CD4-positive, alpha-beta T cell treated with Interleukin-21 for 1 hour (primary cell): ENCODE results near the gene OFD1.
"Not testable (repeated sequence)": the region's sequence is repeated elsewhere in the genome, so short reads cannot be mapped to it uniquely, and the experiment has no call there.

Experiments used
- DNase-seq: peaks from one replicate; pipeline ENCODE4 v3.0.0-alpha.2; 2020

The OFD1 gene

GRCh38 chrX:13703589-13703988, 31.0 kb upstream of the OFD1 start:
- DNase-seq = no peak

DNA sequence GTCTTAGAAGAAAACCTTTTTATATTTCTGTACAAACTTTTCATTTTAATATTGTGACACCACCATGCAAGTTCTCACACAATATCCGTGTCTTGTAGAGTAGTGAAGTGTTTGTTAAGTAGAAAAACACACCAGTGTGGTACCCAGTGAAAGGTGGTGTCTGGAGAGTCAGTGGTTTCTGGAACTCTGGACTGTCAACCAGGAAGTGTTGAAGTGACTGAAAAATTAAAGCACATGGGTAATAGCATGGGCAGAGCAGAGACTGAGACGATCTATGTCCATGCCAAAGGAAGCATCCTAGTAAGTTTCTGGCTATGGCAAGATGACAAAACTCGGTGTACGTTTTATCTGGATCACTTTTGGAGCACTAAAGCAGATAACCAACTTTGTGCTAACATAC, 23.4 kb upstream of the OFD1 start:
- DNase-seq = no peak

GRCh38 chrX:13716455-13716854, 18.1 kb upstream of the OFD1 start:
- peak; percentile 32 for DNase-seq

DNA sequence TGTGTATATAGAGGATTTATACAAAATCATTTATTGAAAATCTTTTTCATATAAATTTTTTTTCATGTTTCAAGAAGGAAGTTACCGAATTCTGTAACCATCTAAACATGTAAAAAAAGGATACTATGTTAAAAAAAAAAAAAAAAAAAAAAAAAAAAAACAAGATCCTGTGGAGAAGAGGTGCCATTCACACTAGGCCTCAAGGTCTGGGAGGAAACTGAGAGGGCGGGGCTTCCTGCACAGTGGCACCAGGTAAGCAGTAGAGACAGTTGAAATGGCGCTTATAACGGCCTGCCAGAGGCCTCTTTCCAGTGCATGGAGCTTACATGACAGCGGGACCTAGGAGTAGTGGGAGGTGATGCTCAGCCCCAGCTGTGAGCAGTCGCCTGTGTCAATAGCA, 17.6 kb upstream of the OFD1 start:
- peak; percentile 70 for DNase-seq

- DNase-seq = no peak
Observed at GRCh38 chrX:13717700-13718472, 16.7 kb upstream of the OFD1 start.

- peak; percentile 48 for DNase-seq
Observed at GRCh38 chrX:13719192-13719856, 15.2 kb upstream of the OFD1 start.

- no peak for DNase-seq
Observed at GRCh38 chrX:13721371-13721770, 13.2 kb upstream of the OFD1 start.

DNA sequence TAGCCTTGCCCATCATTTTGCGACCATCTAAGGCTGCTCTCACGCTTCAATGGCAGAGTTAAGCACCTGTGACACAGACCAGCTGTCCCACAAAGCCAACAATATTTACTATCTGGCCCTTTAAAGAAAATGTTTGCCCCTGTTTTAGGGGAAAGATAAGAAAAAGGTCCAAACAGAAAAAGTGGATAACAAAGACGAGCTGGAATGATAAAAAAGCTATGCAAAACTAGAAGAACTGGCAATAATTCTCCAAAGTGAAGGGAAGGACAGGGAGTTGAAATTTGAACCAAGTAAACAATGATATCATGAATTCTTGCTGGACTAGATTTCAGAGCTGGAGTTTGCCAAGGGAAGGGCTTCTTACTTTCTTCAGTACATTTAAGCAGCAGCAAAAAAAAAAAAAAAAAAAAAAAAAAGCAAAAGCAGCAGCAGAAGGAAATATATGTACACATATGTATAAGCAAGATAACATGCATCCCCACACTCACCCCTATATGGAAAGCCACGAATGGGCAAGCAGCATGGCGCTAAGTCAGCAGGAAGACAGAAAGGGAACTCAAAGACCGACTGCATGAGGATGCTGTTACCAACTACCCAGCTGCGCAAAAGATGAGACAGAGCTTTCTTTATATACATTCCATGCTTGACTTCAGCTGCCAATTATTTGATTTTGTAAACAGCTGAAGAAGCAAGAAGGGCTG, 12.6 kb upstream of the OFD1 start:
- no peak for DNase-seq

DNA sequence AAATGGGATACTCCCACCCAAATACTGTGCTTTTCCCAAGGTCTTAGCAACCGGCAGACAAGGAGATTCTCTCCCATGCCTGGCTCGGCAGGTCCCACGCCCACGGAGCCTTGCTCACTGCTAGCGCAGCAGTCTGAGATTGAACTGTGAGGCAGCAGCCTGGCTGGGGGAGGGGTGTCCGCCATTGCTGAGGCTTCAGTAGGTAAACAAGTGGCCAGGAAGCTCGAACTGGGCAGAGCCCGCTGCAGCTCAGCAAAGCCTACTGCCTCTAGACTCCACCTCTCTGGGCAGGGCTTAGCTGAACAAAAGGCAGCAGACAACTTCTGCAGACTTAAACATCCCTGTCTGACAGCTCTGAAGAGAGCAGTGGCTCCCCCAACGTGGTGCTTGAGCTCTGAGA, 9.7 kb upstream of the OFD1 start:
- DNase-seq = peak; percentile 73

GRCh38 chrX:13726583-13726982, 8.0 kb upstream of the OFD1 start:
- not testable (repeated sequence) for DNase-seq

DNA sequence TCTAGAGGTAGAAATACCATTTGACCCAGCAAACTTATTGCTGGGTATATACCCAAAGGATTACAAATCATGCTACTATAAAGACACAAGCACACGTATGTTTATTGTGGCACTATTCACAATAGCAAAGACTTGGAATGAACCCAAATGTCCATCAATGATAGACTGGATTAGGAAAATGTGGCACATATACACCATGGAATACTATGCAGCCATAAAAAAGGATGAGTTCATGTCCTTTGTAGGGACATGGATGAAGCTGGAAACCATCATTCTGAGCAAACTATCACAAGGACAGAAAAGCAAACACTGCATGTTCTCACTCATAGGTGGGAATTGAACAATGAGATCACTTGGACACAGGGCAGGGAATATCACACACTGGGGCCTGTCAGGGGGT, 4.0 kb upstream of the OFD1 start:
- DNase-seq = not testable (repeated sequence)

DNA sequence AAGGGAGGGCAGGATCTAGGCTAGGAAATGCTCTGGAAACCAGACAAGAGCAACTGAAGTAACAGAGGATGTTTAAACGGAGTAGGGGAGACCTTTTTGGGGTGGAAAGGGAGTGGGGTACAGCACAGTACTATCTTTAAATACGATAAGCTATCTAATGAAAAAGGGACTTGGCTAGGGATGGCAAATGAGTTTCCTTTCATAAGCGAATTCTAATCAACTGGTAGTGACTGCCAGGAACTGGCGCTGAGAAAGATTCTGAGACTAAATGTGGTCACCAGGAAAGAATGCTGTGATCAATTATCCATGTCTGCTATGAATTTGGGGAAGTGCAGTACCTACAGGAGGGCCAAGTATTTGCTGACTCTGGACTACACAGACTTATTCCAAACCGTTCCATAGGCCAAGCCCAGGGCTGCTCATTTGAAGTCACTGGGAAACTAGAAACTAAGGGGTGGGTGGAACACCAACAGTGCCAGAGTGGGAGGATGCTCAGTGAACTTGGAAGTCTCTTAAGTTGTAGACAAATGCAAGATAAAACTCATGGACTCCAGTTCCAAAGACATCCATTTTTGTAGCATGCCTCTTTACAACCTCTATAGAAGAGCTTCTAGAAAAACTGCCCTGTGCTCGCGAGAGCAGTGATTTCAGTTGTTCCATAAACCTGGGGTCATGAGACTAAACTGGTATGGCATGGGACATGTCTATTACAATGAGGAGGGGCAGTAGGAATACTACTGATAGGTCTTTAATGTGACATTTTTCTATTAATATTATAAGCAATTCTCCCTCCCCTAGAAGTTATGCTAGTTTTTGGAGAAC, 2.1 kb upstream of the OFD1 start:
- DNase-seq = no peak

DNA sequence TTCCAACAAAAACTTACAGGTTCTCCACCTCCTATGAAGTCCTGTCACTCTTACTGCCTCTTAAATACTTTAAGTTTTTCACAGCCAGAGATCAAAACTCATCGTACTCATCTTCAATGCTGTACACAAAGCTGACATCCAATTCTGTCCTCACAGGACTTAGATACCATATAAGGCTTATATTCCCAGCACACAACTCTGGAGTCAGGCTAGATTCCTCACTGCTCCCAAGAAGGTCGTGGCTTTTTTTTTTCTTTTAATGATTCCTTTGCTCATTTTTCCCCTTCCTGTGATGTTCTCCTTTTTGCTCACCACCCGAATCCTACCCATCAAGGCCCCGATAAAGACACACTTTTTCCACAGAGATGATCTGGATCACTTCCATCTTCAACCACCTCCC, 1.0 kb upstream of the OFD1 start:
- no peak for DNase-seq

DNA sequence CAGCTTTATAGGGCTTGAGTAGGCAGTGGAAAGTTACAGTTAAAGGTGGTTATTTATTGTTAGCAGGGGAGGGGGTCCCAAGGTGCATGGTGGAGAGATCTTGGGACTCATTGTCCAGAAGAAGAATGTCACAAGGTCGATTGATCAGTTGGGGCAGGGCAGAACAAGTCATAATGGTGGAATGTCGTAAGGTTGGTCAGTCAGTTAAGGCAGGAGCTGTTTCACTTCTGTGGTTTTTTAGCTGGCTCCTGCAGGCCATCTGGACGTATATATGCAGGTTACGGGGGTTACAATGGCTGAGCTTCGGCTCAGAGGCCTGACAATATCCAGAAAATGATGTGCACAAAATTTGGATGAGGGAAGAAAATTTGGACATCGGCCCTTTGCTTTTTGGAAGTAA, 7.1 kb downstream of the OFD1 start:
- DNase-seq = no peak

DNA sequence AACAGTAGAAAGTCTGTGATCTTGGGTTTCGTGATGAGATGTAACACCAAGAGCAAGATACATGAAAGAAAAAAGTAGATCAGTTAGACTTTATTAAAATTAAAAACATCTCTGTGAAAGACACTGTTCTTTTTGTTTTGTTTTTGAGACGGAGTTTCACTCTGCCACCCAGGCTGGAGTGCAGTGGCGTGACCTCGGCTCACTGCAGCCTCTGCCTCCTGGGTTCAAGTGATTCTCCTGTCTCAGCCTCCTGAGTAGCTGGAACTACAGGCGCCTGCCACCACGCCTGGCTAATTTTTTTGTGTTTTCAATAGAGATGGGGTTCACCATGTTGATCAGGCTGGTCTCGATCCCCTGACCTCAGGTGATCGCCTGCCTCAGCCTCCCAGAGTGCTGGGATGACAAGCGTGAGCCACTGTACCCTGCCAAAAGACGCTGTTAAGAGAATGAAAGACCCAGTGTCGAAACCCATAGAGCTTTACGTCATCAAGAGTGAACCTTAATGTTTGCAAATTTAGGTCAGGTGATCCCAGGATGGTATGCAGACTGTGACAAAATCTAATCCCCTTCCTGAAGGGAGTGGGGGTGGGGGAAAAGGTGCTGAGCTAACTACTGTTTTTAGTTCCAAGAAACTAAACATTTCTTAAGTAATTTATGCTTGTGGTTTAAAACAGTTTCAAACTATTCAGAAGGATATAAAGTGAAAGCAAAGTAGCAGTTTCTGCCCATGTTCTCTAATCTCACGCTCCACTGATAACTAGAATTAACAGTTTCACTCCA, 8.0 kb downstream of the OFD1 start:
- DNase-seq = peak; percentile 79

- peak; percentile 54 for DNase-seq
Observed at GRCh38 chrX:13747836-13748235, 13.3 kb downstream of the OFD1 start.

DNA sequence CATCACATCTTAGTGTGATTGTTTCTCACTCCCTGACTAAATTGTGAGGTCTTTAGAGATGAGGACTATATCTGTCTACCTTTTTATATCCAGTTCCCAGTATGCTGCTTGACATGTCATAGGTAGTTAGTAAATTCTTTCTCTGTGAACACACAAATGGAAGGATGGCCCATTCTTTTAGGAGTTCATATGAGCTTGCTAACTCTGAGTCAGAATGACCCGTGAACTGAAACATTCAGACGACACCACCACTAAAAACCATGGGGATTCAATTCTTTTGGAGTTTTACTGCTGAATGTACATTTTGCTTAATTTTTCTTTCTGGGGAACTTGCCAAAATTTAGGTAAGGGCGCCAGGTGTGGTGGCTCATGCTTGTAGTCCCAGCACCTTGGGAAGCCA, 13.9 kb downstream of the OFD1 start:
- DNase-seq = no peak

DNA sequence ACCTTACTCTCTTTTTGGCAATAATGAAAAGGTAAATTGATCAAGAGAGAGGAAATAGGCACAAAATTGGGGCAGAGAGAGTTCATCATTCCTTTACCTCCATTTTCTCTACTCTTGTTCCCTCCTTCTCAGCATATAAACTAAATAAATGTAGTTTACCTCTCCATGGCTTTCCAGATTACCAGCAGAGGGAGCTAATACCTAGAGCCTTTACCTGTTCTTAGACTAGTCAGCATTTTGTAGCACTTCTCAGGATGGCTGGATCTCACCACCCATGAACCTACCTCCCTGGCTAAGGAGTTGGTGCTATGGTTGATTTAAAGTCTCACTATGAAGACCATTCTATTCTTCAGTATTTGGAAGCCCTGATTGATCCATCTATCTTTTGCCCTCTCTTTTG, 15.7 kb downstream of the OFD1 start:
- DNase-seq = peak; percentile 66

GRCh38 chrX:13750812-13751211, 16.3 kb downstream of the OFD1 start:
- DNase-seq = no peak

- no peak for DNase-seq
Observed at GRCh38 chrX:13752141-13752540, 17.6 kb downstream of the OFD1 start.

DNA sequence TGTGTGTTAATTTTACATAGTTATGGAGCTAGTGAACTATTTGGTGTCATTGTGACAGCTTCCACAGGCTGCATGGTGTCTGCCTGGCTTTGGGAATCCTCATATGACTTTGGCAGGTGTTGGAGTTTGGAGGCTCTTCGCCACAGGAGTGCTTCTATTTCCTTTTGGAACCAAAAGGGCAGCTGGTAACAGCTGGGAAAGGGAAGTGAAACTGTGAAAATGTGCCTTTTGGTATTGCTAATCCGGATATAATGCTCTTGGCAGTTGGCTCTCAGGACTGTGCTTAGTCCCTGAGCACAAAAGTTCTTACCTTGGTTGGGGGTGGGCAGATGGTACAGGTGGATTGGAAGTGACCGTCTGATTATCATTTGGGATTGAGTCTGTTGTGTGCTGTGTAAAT, 18.1 kb downstream of the OFD1 start:
- DNase-seq = no peak

DNA sequence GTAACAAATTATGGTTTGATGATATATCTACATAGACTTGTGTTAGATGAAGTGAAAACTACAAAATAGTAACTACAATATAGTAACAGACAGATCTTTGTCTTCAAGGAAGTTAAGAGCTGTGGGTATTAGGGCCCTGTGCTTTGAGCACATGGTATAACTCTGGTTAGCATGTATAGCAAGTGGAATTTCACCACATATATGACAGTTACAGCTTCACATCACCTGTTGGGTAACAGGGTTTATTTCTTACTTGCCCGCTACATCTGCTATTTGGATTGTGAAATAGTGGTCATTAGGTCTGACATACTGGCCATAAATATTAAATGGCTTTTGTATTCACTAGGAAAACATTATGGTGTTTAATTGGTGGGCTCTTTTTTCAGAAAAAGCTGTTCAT, 20.2 kb downstream of the OFD1 start:
- no peak for DNase-seq
